B cell (primary cell): ENCODE results near the gene RNFT2. TPM values are rescaled to one million over a fixed set of nuclear protein-coding genes. Genes with fewer than 3 reads are reported as not detected.

Source experiments
- ATAC-seq: fragments of 200-7000 bp; cut with Tn5 transposase; one replicate; pipeline ENCODE4 v1.10.0; 2021; ENCODE audit warnings: low read depth, mild to moderate bottlenecking, moderate number of reproducible peaks, moderate library complexity
- CTCF ChIA-PET: fragments of 350-600 bp; sonication (Branson Sonifier 250); formaldehyde crosslinking; loops from one replicate; lab custom pipeline; 2021; ENCODE audit warnings: antibody characterized with exemption, inconsistent platforms; lab: Charles Lee
- POLR2A ChIA-PET: fragments of 350-600 bp; sonication (Branson Sonifier 250); formaldehyde crosslinking; loops from one replicate; lab custom pipeline; 2021; ENCODE audit warnings: antibody characterized with exemption; lab: Charles Lee
- DNase-seq: peaks from one replicate; pipeline ENCODE4 v3.0.0; 2013
- H2AFZ ChIP-seq: 2 replicates; pipeline ENCODE4 v1.6.1; 2012; ENCODE audit warnings: mild to moderate bottlenecking, low read depth, low read length; ENCODE audit not compliant: insufficient read depth, poor library complexity, severe bottlenecking
- H3K27ac ChIP-seq, 2 donors: 1 replicate in 1 of 2; 2 replicates in 1 of 2; pipeline ENCODE4 v1.5.1; 2012 to 2013; ENCODE audit warnings: low read length in 2 of 2, mild to moderate bottlenecking in 2 of 2, moderate library complexity in 1 of 2
- H3K27me3 ChIP-seq, 4 experiments: fragments of 200-600 bp in 1 of 4; sonication (generic) in 1 of 4; replicated peaks in 1 of 4; 1 replicate in 2 of 4; 2 replicates in 2 of 4; pipeline versions ENCODE4 v1.6.1 to v1.7.0; 2013 to 2016; ENCODE audit warnings: low read length in 3 of 4, mild to moderate bottlenecking in 2 of 4, mixed read lengths in 1 of 4, moderate library complexity in 1 of 4; ENCODE audit not compliant: insufficient read depth in 4 of 4, control insufficient read depth in 3 of 4; ENCODE audit errors: control extremely low read depth in 1 of 4
- H3K36me3 ChIP-seq, 2 experiments: replicated peaks in 1 of 2; 1 replicate in 1 of 2; 2 replicates in 1 of 2; pipeline versions ENCODE4 v1.6.1 to v1.7.1; 2013; ENCODE audit warnings: low read length in 1 of 2; ENCODE audit not compliant: insufficient read depth in 2 of 2, control insufficient read depth in 1 of 2; ENCODE audit errors: control extremely low read depth in 1 of 2, extremely low read depth in 1 of 2
- H3K4me1 ChIP-seq, 2 donors: fragments of 200-600 bp in 1 of 2; sonication (generic) in 1 of 2; 1 replicate in 1 of 2; 2 replicates in 1 of 2; pipeline versions ENCODE4 v1.5.1 to v1.6.1; 2013 to 2017; ENCODE audit warnings: low read length in 2 of 2; ENCODE audit not compliant: control insufficient read depth in 2 of 2, insufficient read depth in 2 of 2
- H3K4me2 ChIP-seq: replicated peaks from 2 replicates; pipeline ENCODE3; 2012; ENCODE audit warnings: mild to moderate bottlenecking, low read depth, low read length; ENCODE audit not compliant: poor library complexity, severe bottlenecking
- H3K4me3 ChIP-seq, 5 experiments: fragments of 200-600 bp in 1 of 5; sonication (generic) in 1 of 5; 1 replicate in 3 of 5; 2 replicates in 2 of 5; pipeline versions ENCODE4 v1.5.1 to v1.7.0; 2011 to 2016; ENCODE audit warnings: low read length in 4 of 5, mild to moderate bottlenecking in 4 of 5, low read depth in 2 of 5, control low read depth in 1 of 5, moderate library complexity in 1 of 5; ENCODE audit not compliant: insufficient read depth in 1 of 5; ENCODE audit errors: control extremely low read depth in 1 of 5, extremely low read depth in 1 of 5
- H3K79me2 ChIP-seq: fragments of 200-600 bp; sonication (generic); one replicate; pipeline ENCODE4 v1.6.0; 2016; ENCODE audit warnings: low read length; ENCODE audit not compliant: control insufficient read depth, insufficient read depth
- H3K9ac ChIP-seq: fragments of 200-600 bp; sonication (generic); 2 replicates; pipeline ENCODE4 v1.6.1; 2017; ENCODE audit warnings: mild to moderate bottlenecking, low read length, moderate library complexity
- H3K9me3 ChIP-seq, 3 donors: one replicate each; pipeline versions ENCODE4 v1.6.1 to v1.7.1; 2013; ENCODE audit warnings: low read length in 2 of 3; ENCODE audit not compliant: control insufficient read depth in 2 of 3, insufficient read depth in 1 of 3; ENCODE audit errors: control extremely low read depth in 1 of 3
- H4K20me1 ChIP-seq: 2 replicates; pipeline ENCODE4 v1.6.0; 2012; ENCODE audit warnings: mild to moderate bottlenecking, low read length; ENCODE audit not compliant: insufficient read depth, control insufficient read depth, poor library complexity, severe bottlenecking
- H3K27ac Mint-ChIP-seq: one replicate; pipeline ENCODE4 v1.8.0; 2021; ENCODE audit warnings: mixed read lengths
- H3K27me3 Mint-ChIP-seq: one replicate; pipeline ENCODE4 v1.8.0; 2021; ENCODE audit warnings: mixed read lengths
- H3K4me1 Mint-ChIP-seq: one replicate; pipeline ENCODE4 v1.8.0; 2021; ENCODE audit warnings: mixed read lengths
- H3K4me3 Mint-ChIP-seq: one replicate; pipeline ENCODE4 v1.8.0; 2021; ENCODE audit warnings: mixed read lengths
- H3K9me3 Mint-ChIP-seq: one replicate; pipeline ENCODE4 v1.8.0; 2022; ENCODE audit warnings: mixed read lengths; ENCODE audit not compliant: insufficient read depth
- CTCF ChIP-seq: fragments of 200-600 bp; IDR thresholded peaks from one replicate; pipeline ENCODE4 v1.8.0; 2022; ENCODE audit warnings: antibody characterized with exemption, mild to moderate bottlenecking
- EZH2 ChIP-seq: IDR thresholded peaks from 2 replicates; pipeline ENCODE4 v1.6.1; 2012; ENCODE audit warnings: borderline replicate concordance, low read depth, mild to moderate bottlenecking, moderate library complexity, low read length; ENCODE audit not compliant: insufficient read depth, poor library complexity, severe bottlenecking
- WGBS: methylation state at CpG from one replicate; pipeline ENCODE4 v1.1.5; 2013; ENCODE audit warnings: missing lambda C conversion rate; ENCODE audit not compliant: insufficient coverage; 5-methylcytosine and 5-hydroxymethylcytosine counted together
- intact Hi-C: fragments of 100-400 bp; cut with micrococcal nuclease; formaldehyde crosslinking; loops from one replicate; pipeline ENCODE4 v1.10.0; 2022
- polyA plus RNA-seq: library from polyadenylated mRNA; depleted of rRNA; stranded (reverse); fragments of >200 nt; gene quantifications from 2 replicates; pipeline ENCODE4 v1.2.3, GENCODE V29; 2012
- total RNA-seq, 2 donors: library from RNA; stranded (reverse); fragments of 120-200 nt in 1 of 2; gene quantifications; 1 replicate in 1 of 2; 2 replicates in 1 of 2; pipeline versions ENCODE4 v1.2.3 to v1.2.4, GENCODE V29; 2013 to 2022

RNFT2 gene
- total and polyA plus RNA-seq, 2 donors (not counting 1 experiment from before 2014, with no cell fraction given), result 5.2 to 18.2 TPM

GRCh38 chr12:116820064-116820656, 82.0 kb downstream of the RNFT2 start:
- Mint-ChIP-seq H3K27ac (peak overlapping the region; percentile 69), H3K4me1 (peaks cover 49% of the 10 kb centered on the region), H3K9me3 (no peaks in the 10 kb centered on the region), H3K4me3 (peak overlapping the region; percentile 77), H3K27me3 (no peaks in the 10 kb centered on the region)
- intact Hi-C loops, result no loop called here
- 89% methylated on average over 5 of the region's 10 CpGs for WGBS
- ChIA-PET POLR2A (interaction anchor here (0.6 to 1.8 kb wide), 2 partner anchors 14 to 18 kb away, joined by 3 to 6 read pairs; no protein-coding TSS in a partner anchor), CTCF (interaction anchor here (1.0 to 2.2 kb wide), 2 partner anchors 39 to 57 kb away, joined by 3 to 8 read pairs; no protein-coding TSS in a partner anchor)
- H3K4me2 ChIP-seq, result peak overlapping the region; percentile 91
- H3K27ac ChIP-seq, result peak overlapping the region in 1 of 2 donors; percentile 93
- peaks cover 0 to 4% of the 10 kb centered on the region in 2 experiments for H3K36me3 ChIP-seq
- TF ChIP-seq CTCF (no peak), EZH2 (no peak)
- no peaks in the 10 kb centered on the region for H4K20me1 ChIP-seq
- ATAC-seq (no peak), DNase-seq (no peak)
- H3K4me1 ChIP-seq, result peaks cover 37 to 39% of the 10 kb centered on the region in 2 donors
- peaks cover 0 to 4% (median 2%) of the 10 kb centered on the region in 3 donors for H3K9me3 ChIP-seq
- no peaks in the 10 kb centered on the region for H3K27me3 ChIP-seq
- no peaks in the 10 kb centered on the region for H3K79me2 ChIP-seq
- H3K4me3 ChIP-seq, result no peak overlapping the region
- no peak overlapping the region for H3K9ac ChIP-seq
- no peak overlapping the region for H2AFZ ChIP-seq

- intact Hi-C loops, result no loop called here
Observed at GRCh38 chr12:116821291-116821690, 83.2 kb downstream of the RNFT2 start.

More at GRCh38 chr12:116821291-116821690, 83.2 kb downstream of the RNFT2 start:
- no peak for ATAC-seq
- no peaks in the 10 kb centered on the region for H4K20me1 ChIP-seq
- POLR2A ChIA-PET, result interaction anchor here (0.6 to 0.9 kb wide), 3 partner anchors 17 to 310 kb away, joined by 3 to 13 read pairs (median 9); no protein-coding TSS in a partner anchor
- H2AFZ ChIP-seq, result no peak overlapping the region
- Mint-ChIP-seq H3K27ac (no peak overlapping the region), H3K4me1 (peaks cover 38% of the 10 kb centered on the region), H3K27me3 (no peaks in the 10 kb centered on the region), H3K9me3 (no peaks in the 10 kb centered on the region), H3K4me3 (no peak overlapping the region)
- H3K4me1 ChIP-seq, result peaks cover 26 to 28% of the 10 kb centered on the region in 2 donors
- H3K79me2 ChIP-seq, result no peaks in the 10 kb centered on the region
- no peak for DNase-seq
- H3K4me2 ChIP-seq, result no peak overlapping the region
- no peak overlapping the region for H3K27ac ChIP-seq
- H3K9ac ChIP-seq, result no peak overlapping the region
- TF ChIP-seq EZH2, result no peak
- no peak for TF ChIP-seq CTCF
- peaks cover 0 to 4% (median 2%) of the 10 kb centered on the region in 3 donors for H3K9me3 ChIP-seq
- H3K36me3 ChIP-seq, result peaks cover 0 to 4% of the 10 kb centered on the region in 2 experiments
- H3K27me3 ChIP-seq, result no peaks in the 10 kb centered on the region
- 84% methylated on average over 7 of the region's 8 CpGs for WGBS
- no peak overlapping the region for H3K4me3 ChIP-seq
- CTCF ChIA-PET, result interaction anchor here (0.9 to 2.2 kb wide), 2 partner anchors 38 to 61 kb away, joined by 3 to 8 read pairs; no protein-coding TSS in a partner anchor
